ENCODE measurements around the gene LRRC56.

LRRC56 gene

GRCh38 chr11:601573-602245 is 64.4 kb downstream of the LRRC56 start:
- H3K4me3 ChIP-seq (ENCODE audit: insufficient read depth, low read depth, low read length), result no peak overlapping the region
- peaks cover 50% of the 10 kb centered on the region for H3K36me3 ChIP-seq (ENCODE audit: control insufficient read depth, insufficient read depth, low read length)
- no peaks in the 10 kb centered on the region for H3K4me1 ChIP-seq (ENCODE audit: control insufficient read depth, insufficient read depth, low read length)

GRCh38 chr11:603154-603553 is 65.8 kb downstream of the LRRC56 start:
- Histone ChIP-seq H3K27me3 (ENCODE audit: control insufficient read depth, insufficient read depth, low read length, poor library complexity, severe bottlenecking) (no peaks in the 10 kb centered on the region), H3K4me1 (ENCODE audit: control insufficient read depth, insufficient read depth, low read length) (no peaks in the 10 kb centered on the region), H3K4me3 (ENCODE audit: insufficient read depth, low read depth, low read length) (no peak overlapping the region), H3K27ac (ENCODE audit: insufficient read depth, low read depth, low read length, poor library complexity, severe bottlenecking) (no peak overlapping the region), H3K36me3 (ENCODE audit: control insufficient read depth, insufficient read depth, low read length) (peaks cover 60% of the 10 kb centered on the region), H3K9me3 (ENCODE audit: control insufficient read depth, low read length) (no peaks in the 10 kb centered on the region)
- 93 to 95% methylated on average over 13 of the region's 13 CpGs for WGBS, 2 experiments

More at GRCh38 chr11:601573-602245, 64.4 kb downstream of the LRRC56 start:
- WGBS, 2 experiments, result 94 to 96% methylated on average over 23 of the region's 23 CpGs
- no peaks in the 10 kb centered on the region for H3K9me3 ChIP-seq (ENCODE audit: control insufficient read depth, low read length)
- no peak overlapping the region for H3K27ac ChIP-seq (ENCODE audit: insufficient read depth, low read depth, low read length, poor library complexity, severe bottlenecking)
- no peaks in the 10 kb centered on the region for H3K27me3 ChIP-seq (ENCODE audit: control insufficient read depth, insufficient read depth, low read length, poor library complexity, severe bottlenecking)

All from ectodermal cell (in vitro differentiated cells).